Measurements from ENCODE around the gene DET1.

DET1 gene

DNA sequence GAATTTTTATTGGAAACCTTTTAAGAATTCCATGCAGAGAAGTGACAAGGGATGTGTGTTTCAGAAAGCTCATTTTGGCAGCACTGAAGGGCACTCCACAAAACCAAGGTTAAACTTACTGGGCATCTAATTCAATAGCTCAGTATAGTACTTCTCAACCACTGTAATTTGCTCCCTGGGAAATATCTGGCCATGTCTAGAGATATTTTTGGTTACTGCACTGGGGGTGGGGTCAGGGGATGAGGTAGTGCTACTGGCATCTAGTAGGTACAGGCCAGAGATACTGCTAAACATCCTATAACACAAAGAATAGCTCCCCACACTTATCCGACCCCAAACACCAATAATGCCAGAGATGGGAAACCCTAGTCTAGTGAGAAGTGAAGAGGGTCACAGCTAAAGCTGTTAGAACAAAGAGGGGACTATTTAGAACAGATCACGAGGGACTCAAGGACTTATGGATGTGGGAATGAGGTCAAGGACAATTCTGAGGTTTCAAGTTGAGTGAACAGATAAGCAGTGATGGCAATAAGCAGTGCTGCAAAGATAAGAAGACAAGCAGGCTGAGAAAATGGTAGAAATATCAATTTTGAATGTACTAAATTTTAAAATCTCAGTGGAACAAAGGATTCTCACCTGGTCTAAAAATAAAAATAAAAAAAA, 82.5 kb downstream of the DET1 start:
- DNase-seq, result no peak

Data from activated naive CD4-positive, alpha-beta T cell (primary cell).